PFSK-1 (cell line): Measurements from ENCODE around the gene RYR3.

Experiments used
- FOXP2 ChIP-seq: optimal IDR thresholded peaks from 2 replicates; pipeline ENCODE3; 2011; ENCODE audit warnings: borderline replicate concordance, control low read depth, inconsistent platforms; ENCODE audit not compliant: insufficient read depth; ENCODE audit errors: extremely low read length, extremely low read depth
- POLR2AphosphoS5 ChIP-seq: IDR thresholded peaks from 2 replicates; pipeline ENCODE4 v1.6.1; 2012; ENCODE audit warnings: low read depth, mild to moderate bottlenecking, control low read depth, low read length, moderate library complexity
- REST ChIP-seq, 2 experiments: IDR thresholded peaks; 2 replicates each; pipeline versions ENCODE4 v1.6.1 to v1.8.0; 2011 to 2012; ENCODE audit warnings: low read depth in 2 of 2, low read length in 2 of 2, control low read depth in 1 of 2, inconsistent platforms in 1 of 2, mild to moderate bottlenecking in 1 of 2, moderate library complexity in 1 of 2; ENCODE audit not compliant: insufficient read depth in 1 of 2
- SIN3A ChIP-seq: IDR thresholded peaks from 2 replicates; pipeline ENCODE4 v1.6.1; 2012; ENCODE audit warnings: mild to moderate bottlenecking, low read length, moderate library complexity, borderline replicate concordance; ENCODE audit not compliant: insufficient read depth
- TAF1 ChIP-seq: IDR thresholded peaks from 2 replicates; pipeline ENCODE4 v1.6.1; 2012; ENCODE audit warnings: low read length, control low read depth, borderline replicate concordance; ENCODE audit not compliant: insufficient read depth

Gene RYR3

GRCh38 chr15:33561967-33562366 is 251.2 kb downstream of the RYR3 start:
- no peak for TF ChIP-seq FOXP2
- TF ChIP-seq POLR2AphosphoS5 = no peak
- no peak for TF ChIP-seq TAF1
- TF ChIP-seq REST (IDR thresholded peaks at IDR 0.05; ENCODE audit: insufficient read depth in 1 of 2, low read depth in 2 of 2, low read length in 2 of 2) = no peak
- TF ChIP-seq SIN3A = no peak

GRCh38 chr15:33565094-33565493 is 254.3 kb downstream of the RYR3 start:
- TF ChIP-seq TAF1 = no peak
- no peak for TF ChIP-seq POLR2AphosphoS5
- no peak for TF ChIP-seq FOXP2
- no peak for TF ChIP-seq REST (IDR thresholded peaks at IDR 0.05; ENCODE audit: insufficient read depth in 1 of 2, low read depth in 2 of 2, low read length in 2 of 2)
- TF ChIP-seq SIN3A = no peak

GRCh38 chr15:33567652-33568051 is 256.9 kb downstream of the RYR3 start:
- TF ChIP-seq POLR2AphosphoS5 (no peak), SIN3A (no peak)

- TF ChIP-seq FOXP2 = no peak
- no peak for TF ChIP-seq TAF1
- TF ChIP-seq REST (IDR thresholded peaks at IDR 0.05; ENCODE audit: insufficient read depth in 1 of 2, low read depth in 2 of 2, low read length in 2 of 2) = no peak
- TF ChIP-seq POLR2AphosphoS5 = no peak
- TF ChIP-seq SIN3A = no peak
Observed at GRCh38 chr15:33569036-33569435, 258.3 kb downstream of the RYR3 start.

GRCh38 chr15:33580526-33580925 is 269.8 kb downstream of the RYR3 start:
- no peak for TF ChIP-seq SIN3A

GRCh38 chr15:33581032-33581431 is 270.3 kb downstream of the RYR3 start:
- no peak for TF ChIP-seq TAF1

- TF ChIP-seq FOXP2 = no peak
- no peak for TF ChIP-seq TAF1
- no peak for TF ChIP-seq SIN3A
- TF ChIP-seq POLR2AphosphoS5 = no peak
- TF ChIP-seq REST (IDR thresholded peaks at IDR 0.05; ENCODE audit: insufficient read depth in 1 of 2, low read depth in 2 of 2, low read length in 2 of 2) = no peak
Observed at GRCh38 chr15:33584797-33585196, 274.0 kb downstream of the RYR3 start.
